Activated T-helper 1 cell treated with anti-CD3 and anti-CD28 coated beads, Interleukin-12 subunit alpha, Interleukin-12 subunit beta, Interleukin-2, Interleukin-4 antibody, amounts not matched to agents 30 ng/mL and 10 ng/mL and 1 ng/mL, durations not matched to agents 14 hours and 24 hours and 36 hours (primary cell): ENCODE results near the gene NSL1. TPM values are rescaled to one million over a fixed set of nuclear protein-coding genes. Genes with fewer than 3 reads are reported as not detected.

Experiments used
- DNase-seq: peaks from one replicate; pipeline ENCODE4 v3.0.0; 2021; ENCODE audit warnings: low spot score
- H3K27ac Mint-ChIP-seq: one replicate; pipeline ENCODE4 v1.8.0; 2021; ENCODE audit warnings: mild to moderate bottlenecking, mixed read lengths
- H3K27me3 Mint-ChIP-seq: one replicate; pipeline ENCODE4 v1.8.0; 2022; ENCODE audit warnings: mild to moderate bottlenecking, moderate library complexity, mixed read lengths; ENCODE audit not compliant: insufficient read depth
- H3K36me3 Mint-ChIP-seq: one replicate; pipeline ENCODE4 v1.8.0; 2021; ENCODE audit warnings: low read depth, mixed read lengths
- H3K4me1 Mint-ChIP-seq: one replicate; pipeline ENCODE4 v1.8.0; 2021; ENCODE audit warnings: low read depth, mixed read lengths
- H3K4me3 Mint-ChIP-seq: one replicate; pipeline ENCODE4 v1.8.0; 2021; ENCODE audit warnings: mild to moderate bottlenecking, moderate library complexity, mixed read lengths
- H3K9me3 Mint-ChIP-seq: one replicate; pipeline ENCODE4 v1.8.0; 2021; ENCODE audit warnings: mixed read lengths
- intact Hi-C: fragments of 100-400 bp; cut with micrococcal nuclease; formaldehyde crosslinking; loops from one replicate; pipeline ENCODE4 v1.15.1; 2024
- total RNA-seq: library from RNA; stranded (reverse); gene quantifications from 2 replicates; pipeline ENCODE4 v1.2.3, GENCODE V29; 2022

Gene NSL1
- total RNA-seq, 1 donor from 2014 or later, result 40.2 TPM

- peaks cover 5% of the 10 kb centered on the region for H3K27me3 Mint-ChIP-seq
- peaks cover 17% of the 10 kb centered on the region for H3K4me1 Mint-ChIP-seq
- H3K9me3 Mint-ChIP-seq, result no peaks in the 10 kb centered on the region
- no peak overlapping the region for H3K4me3 Mint-ChIP-seq
- intact Hi-C loops, result no loop called here
- no peak overlapping the region for H3K27ac Mint-ChIP-seq
- peaks cover 25% of the 10 kb centered on the region for H3K36me3 Mint-ChIP-seq
- no peak for DNase-seq
These were observed 98.6 kb downstream of the NSL1 start for GRCh38 chr1:212692774-212693644.

GRCh38 chr1:212691561-212692071, 100.0 kb downstream of the NSL1 start:
- Mint-ChIP-seq H3K4me1 (peaks cover 12% of the 10 kb centered on the region), H3K9me3 (no peaks in the 10 kb centered on the region), H3K36me3 (peaks cover 20% of the 10 kb centered on the region), H3K4me3 (no peak overlapping the region), H3K27ac (no peak overlapping the region), H3K27me3 (peaks cover 3% of the 10 kb centered on the region)
- DNase-seq, result peak; percentile 11
- intact Hi-C loops, result no loop called here

DNA sequence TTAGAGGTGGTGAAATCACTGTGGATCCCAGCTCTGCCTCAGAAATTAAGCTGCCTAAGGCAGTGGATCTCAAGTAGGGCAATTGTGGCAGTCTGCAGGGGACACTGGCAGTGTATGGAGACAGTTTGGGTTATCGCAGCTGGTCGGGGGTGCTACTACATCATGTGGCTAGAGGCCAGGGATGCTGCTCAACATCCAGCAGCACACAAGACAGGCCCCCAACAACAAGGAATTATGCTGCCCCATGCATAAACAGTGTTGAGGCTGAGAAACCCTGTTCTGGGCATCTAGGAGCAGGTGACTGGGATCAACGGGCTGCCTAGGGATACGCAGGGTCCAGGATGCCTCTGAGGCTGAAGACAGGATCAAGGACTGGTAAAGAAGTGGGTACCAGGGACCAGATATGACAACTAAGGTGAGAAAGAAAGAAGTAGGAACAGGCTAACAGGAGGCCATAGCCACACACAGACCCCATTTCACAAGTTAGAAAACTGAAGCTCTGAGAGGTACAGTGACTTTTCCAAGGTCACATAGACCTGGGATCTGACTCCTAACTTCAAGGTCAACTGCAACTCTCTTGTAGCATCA, 100.7 kb downstream of the NSL1 start:
- H3K36me3 Mint-ChIP-seq, result peaks cover 16% of the 10 kb centered on the region
- peaks cover 15% of the 10 kb centered on the region for H3K4me1 Mint-ChIP-seq
- no peaks in the 10 kb centered on the region for H3K9me3 Mint-ChIP-seq
- intact Hi-C loops, result no loop called here
- no peak overlapping the region for H3K27ac Mint-ChIP-seq
- no peak for DNase-seq
- no peak overlapping the region for H3K4me3 Mint-ChIP-seq
- peaks cover 2% of the 10 kb centered on the region for H3K27me3 Mint-ChIP-seq

DNA sequence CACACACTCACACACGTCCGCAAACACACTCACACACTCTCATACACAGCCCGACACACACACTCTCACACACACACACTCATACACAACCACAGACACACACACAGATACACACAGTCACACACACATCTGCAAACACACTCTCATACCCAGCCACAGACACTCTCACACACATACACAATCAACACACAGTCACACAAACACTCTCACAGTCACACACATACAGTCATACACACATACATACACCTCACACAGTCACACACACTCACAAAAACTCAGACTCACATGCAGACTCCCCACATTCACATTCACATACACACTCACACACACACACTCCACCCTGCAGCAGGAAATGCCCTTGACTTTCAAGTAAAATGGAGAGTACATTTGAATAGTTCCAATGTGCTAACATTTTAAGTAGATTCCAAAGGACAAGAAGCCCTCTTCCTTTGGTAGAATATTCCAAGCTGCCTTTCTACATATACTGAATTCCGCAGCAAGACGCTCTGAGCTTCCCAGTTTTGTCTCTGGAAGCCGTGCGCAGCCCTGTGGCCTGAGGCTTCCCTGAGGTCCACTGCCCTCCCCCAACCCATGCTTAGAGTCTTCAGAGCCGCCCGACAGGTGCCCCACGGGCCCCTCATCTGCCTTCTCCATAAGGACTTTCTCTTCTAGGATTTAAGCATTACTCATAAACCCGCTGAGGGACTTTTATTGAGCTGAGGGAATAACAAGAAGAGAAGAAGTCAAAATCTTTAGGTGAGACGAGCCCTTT, 101.6 kb downstream of the NSL1 start:
- Mint-ChIP-seq H3K9me3 (no peaks in the 10 kb centered on the region), H3K36me3 (peaks cover 18% of the 10 kb centered on the region), H3K27ac (no peak overlapping the region), H3K4me3 (no peak overlapping the region), H3K4me1 (peaks cover 13% of the 10 kb centered on the region), H3K27me3 (no peaks in the 10 kb centered on the region)
- intact Hi-C loops, result no loop called here
- no peak for DNase-seq

GRCh38 chr1:212689196-212689725, 102.3 kb downstream of the NSL1 start:
- Mint-ChIP-seq H3K4me3 (no peak overlapping the region), H3K9me3 (no peaks in the 10 kb centered on the region), H3K36me3 (peaks cover 19% of the 10 kb centered on the region), H3K27ac (no peak overlapping the region), H3K4me1 (peaks cover 13% of the 10 kb centered on the region), H3K27me3 (no peaks in the 10 kb centered on the region)
- intact Hi-C loops, result no loop called here
- no peak for DNase-seq

DNA sequence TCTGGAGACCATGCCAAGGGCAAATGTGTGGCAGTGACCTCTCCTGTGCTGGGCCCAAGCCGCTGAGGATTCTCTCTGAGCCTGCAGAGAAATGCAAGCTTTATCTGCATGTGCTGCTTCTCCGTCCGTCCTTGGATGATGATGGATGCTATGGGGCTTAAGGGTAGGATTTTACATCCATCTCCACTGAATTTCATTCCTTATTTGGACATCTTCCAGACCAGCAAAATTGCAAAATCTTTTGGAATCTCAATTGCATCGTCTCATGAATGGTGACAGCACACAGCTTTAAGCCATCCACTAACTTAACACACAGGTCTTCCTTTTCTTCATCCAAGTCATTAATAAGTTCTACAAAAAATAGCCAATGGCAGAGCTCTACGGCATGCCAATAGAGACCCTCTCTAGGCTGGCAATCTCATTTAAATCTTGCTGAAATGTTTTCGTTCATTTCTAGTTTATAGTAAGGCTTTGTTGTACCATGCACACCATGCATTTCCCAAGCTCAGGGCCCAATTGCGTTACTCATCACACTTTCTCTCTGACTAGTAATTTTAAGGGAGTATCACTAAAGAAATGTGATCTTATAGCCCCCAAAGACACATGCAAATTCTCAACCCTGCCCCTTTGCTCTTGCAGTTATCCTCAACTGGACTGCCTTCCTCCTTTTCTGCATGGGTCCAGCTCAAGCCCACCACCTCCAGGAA, 103.1 kb downstream of the NSL1 start:
- Mint-ChIP-seq H3K4me3 (no peak overlapping the region), H3K36me3 (peaks cover 21% of the 10 kb centered on the region), H3K9me3 (no peaks in the 10 kb centered on the region), H3K27me3 (no peaks in the 10 kb centered on the region), H3K27ac (no peak overlapping the region), H3K4me1 (peaks cover 21% of the 10 kb centered on the region)
- DNase-seq, result no peak
- intact Hi-C loops, result no loop called here

DNA sequence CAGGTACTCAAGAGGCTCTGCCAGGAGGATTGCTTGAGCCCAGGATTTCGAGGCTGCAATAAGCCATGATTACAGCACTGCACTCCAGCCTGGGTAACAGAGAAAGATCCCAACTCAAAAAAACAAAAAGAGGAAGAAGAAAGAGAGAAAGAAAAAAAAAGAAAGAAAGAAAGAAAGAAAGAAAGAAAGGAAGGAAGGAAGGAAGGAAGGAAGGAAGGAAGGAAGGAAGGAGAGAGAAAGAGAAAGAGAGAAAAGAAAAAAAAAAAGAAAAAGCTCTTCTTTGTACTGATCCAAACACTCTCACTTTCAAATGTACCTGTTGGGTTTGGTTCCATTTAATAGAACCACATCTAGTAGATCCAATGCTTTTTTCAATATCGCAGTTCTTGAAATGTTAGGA, 103.8 kb downstream of the NSL1 start:
- intact Hi-C loops, result no loop called here
- Mint-ChIP-seq H3K36me3 (peaks cover 19% of the 10 kb centered on the region), H3K4me3 (no peak overlapping the region), H3K9me3 (no peaks in the 10 kb centered on the region), H3K27me3 (no peaks in the 10 kb centered on the region), H3K27ac (no peak overlapping the region), H3K4me1 (peaks cover 28% of the 10 kb centered on the region)
- no peak for DNase-seq

- Mint-ChIP-seq H3K4me1 (peaks cover 38% of the 10 kb centered on the region), H3K9me3 (no peaks in the 10 kb centered on the region), H3K27me3 (no peaks in the 10 kb centered on the region), H3K4me3 (no peak overlapping the region), H3K27ac (no peak overlapping the region), H3K36me3 (peaks cover 21% of the 10 kb centered on the region)
- no peak for DNase-seq
- intact Hi-C loops, result no loop called here
These were observed 105.0 kb downstream of the NSL1 start for GRCh38 chr1:212686591-212686990.

DNA sequence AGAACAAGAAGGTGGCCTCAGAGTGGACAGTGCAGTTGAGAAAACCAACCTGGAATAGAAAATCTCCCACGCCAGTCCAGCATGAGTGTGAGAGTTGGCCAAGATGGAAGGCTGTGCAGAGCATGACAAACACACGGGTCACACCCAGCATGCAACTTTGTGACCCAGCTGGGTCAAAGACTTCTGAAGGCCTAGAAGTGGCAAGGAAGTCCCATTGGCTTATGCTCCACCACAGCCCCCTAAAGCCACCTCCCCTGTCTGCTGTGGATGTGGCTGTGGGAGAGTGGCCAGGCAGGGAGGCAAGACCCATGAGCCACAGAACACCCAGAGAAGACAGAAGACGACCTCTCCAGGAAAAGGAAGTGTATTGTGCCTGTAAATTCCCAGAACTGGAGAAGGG, 105.5 kb downstream of the NSL1 start:
- no peak overlapping the region for H3K27ac Mint-ChIP-seq
- peaks cover 41% of the 10 kb centered on the region for H3K4me1 Mint-ChIP-seq
- no peaks in the 10 kb centered on the region for H3K27me3 Mint-ChIP-seq
- peaks cover 21% of the 10 kb centered on the region for H3K36me3 Mint-ChIP-seq
- no peak for DNase-seq
- intact Hi-C loops, result no loop called here
- no peak overlapping the region for H3K4me3 Mint-ChIP-seq
- no peaks in the 10 kb centered on the region for H3K9me3 Mint-ChIP-seq

- Mint-ChIP-seq H3K4me1 (peaks cover 48% of the 10 kb centered on the region), H3K9me3 (no peaks in the 10 kb centered on the region), H3K27me3 (no peaks in the 10 kb centered on the region), H3K4me3 (no peak overlapping the region), H3K27ac (no peak overlapping the region), H3K36me3 (peaks cover 21% of the 10 kb centered on the region)
- intact Hi-C loops, result no loop called here
- DNase-seq, result no peak
These were observed 106.1 kb downstream of the NSL1 start for GRCh38 chr1:212685429-212685828.

DNA sequence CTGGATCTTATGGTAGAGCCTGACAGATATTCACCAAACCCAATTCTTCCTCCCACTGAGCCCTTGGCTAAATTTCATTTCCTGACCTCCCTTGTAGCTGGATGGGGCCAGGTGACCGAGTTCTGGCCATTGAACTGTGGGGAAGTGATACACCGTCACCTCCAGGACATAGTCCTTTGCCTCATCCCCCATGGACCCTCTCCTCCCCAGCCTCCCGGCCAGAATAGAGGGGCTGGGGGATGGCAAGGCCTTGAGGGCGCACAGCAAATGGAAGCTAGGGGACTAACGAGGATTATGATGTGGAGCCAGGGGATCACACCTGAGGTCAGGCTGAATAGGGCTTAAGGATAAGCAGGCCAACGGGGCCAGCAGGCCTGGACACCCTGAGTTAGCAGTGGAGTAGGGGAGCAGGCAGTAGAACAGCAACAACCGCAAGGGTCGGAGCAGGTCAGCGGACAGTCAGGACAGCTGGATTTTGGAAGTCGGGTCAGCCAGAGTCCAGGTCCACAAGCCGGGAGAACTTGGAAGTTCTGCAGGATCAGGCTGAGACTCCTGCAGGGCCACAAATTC, 107.0 kb downstream of the NSL1 start:
- intact Hi-C loops, result no loop called here
- no peaks in the 10 kb centered on the region for H3K27me3 Mint-ChIP-seq
- H3K36me3 Mint-ChIP-seq, result peaks cover 21% of the 10 kb centered on the region
- H3K4me1 Mint-ChIP-seq, result peaks cover 54% of the 10 kb centered on the region
- no peak for DNase-seq
- H3K4me3 Mint-ChIP-seq, result no peak overlapping the region
- H3K9me3 Mint-ChIP-seq, result no peaks in the 10 kb centered on the region
- H3K27ac Mint-ChIP-seq, result no peak overlapping the region

GRCh38 chr1:212684076-212684475, 107.5 kb downstream of the NSL1 start:
- Mint-ChIP-seq H3K4me1 (peaks cover 59% of the 10 kb centered on the region), H3K9me3 (no peaks in the 10 kb centered on the region), H3K27ac (peak overlapping the region; percentile 49), H3K4me3 (no peak overlapping the region), H3K36me3 (peaks cover 21% of the 10 kb centered on the region), H3K27me3 (no peaks in the 10 kb centered on the region)
- no peak for DNase-seq
- intact Hi-C loops, result no loop called here
